ENCODE data around the gene NQO1. TPM values are rescaled to one million over a fixed set of nuclear protein-coding genes. Genes with fewer than 3 reads are reported as not detected.

The NQO1 gene
- total and polyA plus RNA-seq, 10 donors: 9.2 to 70.6 (median 20.6) TPM

DNA sequence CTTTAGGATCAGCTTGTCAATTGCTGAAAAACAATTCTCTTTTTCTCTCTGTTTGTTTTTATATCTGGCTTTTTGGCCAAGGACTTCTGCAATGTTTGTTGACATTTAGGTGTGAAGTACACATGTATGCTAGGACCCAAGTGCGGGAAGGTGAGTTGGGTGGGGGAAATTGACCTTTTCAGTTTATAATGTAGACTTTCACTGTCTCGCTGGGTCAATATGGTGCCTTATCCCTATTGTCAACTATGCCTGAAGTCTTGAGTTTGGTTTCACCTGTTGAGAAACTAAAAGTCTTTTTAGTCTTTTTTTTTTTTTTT, 45.2 kb upstream of the NQO1 start:
- no peak overlapping the region for H3K27ac ChIP-seq

DNA sequence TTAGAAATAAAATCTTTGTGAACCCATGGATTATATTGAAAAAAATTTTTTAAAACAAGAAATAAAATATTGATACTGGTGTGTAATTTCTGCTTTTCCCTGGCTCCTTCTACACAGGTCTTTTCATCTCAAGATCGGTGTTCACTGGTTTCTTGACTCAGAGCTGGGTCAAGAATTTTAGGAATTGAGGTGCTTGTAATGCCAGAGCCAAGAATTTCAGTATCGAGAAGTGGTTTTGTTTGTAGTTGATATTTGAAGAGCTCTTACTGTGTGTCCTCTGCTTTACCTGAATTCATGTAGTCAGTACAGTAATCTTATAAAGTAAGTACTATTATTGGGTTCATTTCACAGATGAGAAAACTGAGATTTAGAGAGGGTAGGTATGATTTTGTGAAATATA, 43.0 kb upstream of the NQO1 start:
- Histone ChIP-seq H3K9me3 (peaks cover 0 to under 1% (median 0%) of the 10 kb centered on the region in 8 donors), H3K4me3 (no peak overlapping the region), H3K36me3 (peaks cover 0 to 14% (median 0%) of the 10 kb centered on the region in 6 donors), H3K27ac (no peak overlapping the region), H3K4me1 (peaks cover 0 to 88% (median 41%) of the 10 kb centered on the region in 6 donors), H3K27me3 (replicated peaks in 1 of 7) (no peaks in the 10 kb centered on the region)
- intact Hi-C loops (cut with DNase I; ENCODE audit: low total_unique reads): no loop called here
- 49 to 69% (median 50%) methylated on average over 2 of the region's 2 CpGs for WGBS, 5 donors
- TF ChIP-seq POLR2A (IDR thresholded peaks at IDR 0.05) (no peak), POLR2AphosphoS5 (IDR thresholded peaks at IDR 0.05) (no peak)
- TF ChIP-seq, protein P1, sequence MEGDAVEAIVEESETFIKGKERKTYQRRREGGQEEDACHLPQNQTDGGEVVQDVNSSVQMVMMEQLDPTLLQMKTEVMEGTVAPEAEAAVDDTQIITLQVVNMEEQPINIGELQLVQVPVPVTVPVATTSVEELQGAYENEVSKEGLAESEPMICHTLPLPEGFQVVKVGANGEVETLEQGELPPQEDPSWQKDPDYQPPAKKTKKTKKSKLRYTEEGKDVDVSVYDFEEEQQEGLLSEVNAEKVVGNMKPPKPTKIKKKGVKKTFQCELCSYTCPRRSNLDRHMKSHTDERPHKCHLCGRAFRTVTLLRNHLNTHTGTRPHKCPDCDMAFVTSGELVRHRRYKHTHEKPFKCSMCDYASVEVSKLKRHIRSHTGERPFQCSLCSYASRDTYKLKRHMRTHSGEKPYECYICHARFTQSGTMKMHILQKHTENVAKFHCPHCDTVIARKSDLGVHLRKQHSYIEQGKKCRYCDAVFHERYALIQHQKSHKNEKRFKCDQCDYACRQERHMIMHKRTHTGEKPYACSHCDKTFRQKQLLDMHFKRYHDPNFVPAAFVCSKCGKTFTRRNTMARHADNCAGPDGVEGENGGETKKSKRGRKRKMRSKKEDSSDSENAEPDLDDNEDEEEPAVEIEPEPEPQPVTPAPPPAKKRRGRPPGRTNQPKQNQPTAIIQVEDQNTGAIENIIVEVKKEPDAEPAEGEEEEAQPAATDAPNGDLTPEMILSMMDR (IDR thresholded peaks at IDR 0.05 in 8 of 11, conservative IDR thresholded peaks at IDR 0.05 in 3 of 11): no peak
- no peak for DNase-seq

More for the DNA sequence above, 45.2 kb upstream of the NQO1 start:
- H3K4me3 ChIP-seq: no peak overlapping the region
- no peaks in the 10 kb centered on the region for H3K27me3 ChIP-seq (replicated peaks in 1 of 7)
- H3K36me3 ChIP-seq: peaks cover 0 to 21% (median 7%) of the 10 kb centered on the region in 6 donors
- DNase-seq: no peak
- H3K4me1 ChIP-seq: peaks cover 0 to 77% (median 39%) of the 10 kb centered on the region in 6 donors
- TF ChIP-seq, protein P1 (IDR thresholded peaks at IDR 0.05 in 8 of 11, conservative IDR thresholded peaks at IDR 0.05 in 3 of 11): no peak
- intact Hi-C loops (cut with DNase I; ENCODE audit: low total_unique reads): no loop called here
- peaks cover 0 to 22% (median 17%) of the 10 kb centered on the region in 8 donors for H3K9me3 ChIP-seq
- 93 to 96% (median 94%) methylated on average over 2 of the region's 2 CpGs for WGBS, 5 donors

DNA sequence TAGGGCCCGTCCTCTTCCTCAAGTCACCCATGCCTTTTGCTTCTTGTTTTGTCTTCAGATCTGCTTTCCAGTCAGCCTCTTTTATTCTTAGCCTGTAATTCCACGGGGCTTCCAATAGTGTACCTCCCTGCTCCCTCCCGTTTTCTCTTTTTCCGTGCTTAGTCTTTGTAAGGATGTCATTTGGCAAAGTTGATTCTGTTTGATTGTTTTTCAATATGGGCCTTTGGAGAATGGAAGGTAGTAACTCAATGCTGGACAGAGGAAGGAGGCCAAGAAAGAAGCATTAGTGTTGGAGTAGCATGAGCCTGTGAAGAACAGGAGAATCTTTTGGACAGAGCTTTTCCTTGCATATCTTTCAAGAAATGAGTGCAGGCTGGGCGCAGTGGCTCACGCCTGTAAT, 42.3 kb upstream of the NQO1 start:
- no peak for DNase-seq
- TF ChIP-seq, protein P1 (IDR thresholded peaks at IDR 0.05 in 8 of 11, conservative IDR thresholded peaks at IDR 0.05 in 3 of 11): no peak
- TF ChIP-seq POLR2AphosphoS5 (IDR thresholded peaks at IDR 0.05) (no peak), POLR2A (IDR thresholded peaks at IDR 0.05) (no peak)
- intact Hi-C loops (cut with DNase I; ENCODE audit: low total_unique reads): no loop called here
- Histone ChIP-seq H3K4me3 (no peak overlapping the region), H3K27me3 (replicated peaks in 1 of 7) (no peaks in the 10 kb centered on the region), H3K4me1 (peaks cover 3 to 93% (median 45%) of the 10 kb centered on the region in 6 donors), H3K9me3 (no peaks in the 10 kb centered on the region), H3K36me3 (peaks cover 0 to 11% (median 0%) of the 10 kb centered on the region in 6 donors), H3K27ac (no peak overlapping the region)
- 86 to 97% (median 89%) methylated on average over 6 of the region's 6 CpGs for WGBS, 5 donors

DNA sequence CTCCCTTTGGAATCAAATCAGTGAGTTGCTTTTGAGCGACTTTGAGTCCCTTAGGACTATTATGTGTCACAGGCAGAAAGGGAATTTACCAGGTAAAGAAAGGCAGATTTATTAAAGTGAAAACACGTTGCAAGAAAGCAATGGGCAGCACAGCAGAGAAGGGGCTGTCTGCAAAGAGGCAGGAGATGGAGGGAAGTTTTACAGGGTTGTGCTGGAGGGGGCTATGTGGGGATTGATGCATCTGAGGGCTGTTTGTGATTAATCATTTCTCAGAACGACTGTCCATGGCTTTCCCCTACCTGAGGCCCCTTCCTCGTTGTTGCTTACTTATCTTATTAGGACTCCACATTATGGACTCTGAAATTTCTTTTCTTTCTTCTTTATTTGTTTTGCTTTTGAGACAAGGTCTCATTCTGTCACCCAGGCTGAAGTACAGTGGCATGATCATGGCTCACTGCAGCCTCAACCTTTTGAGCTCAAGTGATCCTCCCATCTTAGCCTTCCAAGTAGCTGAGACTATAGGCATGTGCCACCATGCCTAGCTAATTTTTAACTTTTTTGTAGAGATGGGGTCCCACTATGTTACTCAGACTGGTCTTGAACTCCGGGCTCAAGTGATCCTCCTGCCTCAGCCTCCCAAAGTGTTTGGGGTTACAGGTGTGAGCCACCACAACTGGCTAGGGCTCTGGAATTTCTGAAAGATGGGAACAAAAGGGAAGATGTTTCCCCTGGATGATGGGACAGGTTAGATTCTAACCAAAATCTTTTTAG, 41.3 kb upstream of the NQO1 start:
- Histone ChIP-seq H3K4me1 (peaks cover 9 to 93% (median 45%) of the 10 kb centered on the region in 6 donors), H3K27ac (no peak overlapping the region), H3K36me3 (peaks cover 0 to 11% (median 0%) of the 10 kb centered on the region in 6 donors), H3K9me3 (no peaks in the 10 kb centered on the region), H3K27me3 (replicated peaks in 1 of 7) (no peaks in the 10 kb centered on the region), H3K4me3 (no peak overlapping the region)
- intact Hi-C loops (cut with DNase I; ENCODE audit: low total_unique reads): no loop called here
- TF ChIP-seq, protein P1 (IDR thresholded peaks at IDR 0.05 in 8 of 11, conservative IDR thresholded peaks at IDR 0.05 in 3 of 11): no peak
- TF ChIP-seq POLR2AphosphoS5 (IDR thresholded peaks at IDR 0.05) (no peak), POLR2A (IDR thresholded peaks at IDR 0.05) (no peak)
- 74 to 87% (median 79%) methylated on average over 5 of the region's 5 CpGs for WGBS, 5 donors
- no peak for DNase-seq

Data from spleen (tissue), 11 donors.